Measurements from ENCODE around the gene U2AF2. TPM values are rescaled to one million over a fixed set of nuclear protein-coding genes. Genes with fewer than 3 reads are reported as not detected.

The U2AF2 gene
- total and polyA plus RNA-seq, 9 of the 15 experiments (the other 6 are each of a cell fraction or from before 2014, with no cell fraction given): 3.0 to 331 (median 157) TPM

GRCh38 chr19:55640043-55640576 is 14.7 kb upstream of the U2AF2 start (continued):
- TF ChIP-seq ZBTB34 (CRISPR knock-in tag; IDR thresholded peaks at IDR 0.05) (0 out of 2 replicates have a peak, but pooled peaks have one; percentile 7), CAMTA2 (CRISPR knock-in tag; conservative IDR thresholded peaks at IDR 0.05) (no peak), CBFB (CRISPR knock-in tag; IDR thresholded peaks at IDR 0.05) (peak; percentile 88; the same call in 1 of the 2 replicates), FOXJ3 (CRISPR knock-in tag; IDR thresholded peaks at IDR 0.05) (no peak), TEAD1 (CRISPR knock-in tag; IDR thresholded peaks at IDR 0.05) (peak; percentile 41 to 92; a peak in 3 of 4 replicates), ZNF77 (CRISPR knock-in tag; IDR thresholded peaks at IDR 0.05) (no peak), MNT (conservative IDR thresholded peaks at IDR 0.05) (peak; percentile 89 to 91), FOS (IDR thresholded peaks at IDR 0.05; ENCODE audit: extremely low read depth, insufficient read length) (no peak), ZNF143 (CRISPR knock-in tag; IDR thresholded peaks at IDR 0.05) (peak; percentile 61; the same call in 1 of the 2 replicates), HBP1 (CRISPR knock-in tag; IDR thresholded peaks at IDR 0.05) (no peak), MLLT1 (IDR thresholded peaks at IDR 0.05) (no peak), SFPQ (IDR thresholded peaks at IDR 0.05; ENCODE audit: low read depth, low read length) (no peak), EGR1 (conservative IDR thresholded peaks at IDR 0.05) (no peak), RNF2 (IDR thresholded peaks at IDR 0.05) (peak; percentile 95), ETS1 (conservative IDR thresholded peaks at IDR 0.05; ENCODE audit: control insufficient read depth, low read depth, low read length) (peak; percentile 49; the same call in 1 of the 2 replicates), TSC22D4 (tag; IDR thresholded peaks at IDR 0.05) (no peak), ZNF316 (IDR thresholded peaks at IDR 0.05) (no peak), ZC3H11A (IDR thresholded peaks at IDR 0.05; ENCODE audit: low read depth, low read length) (no peak), ZNF436 (CRISPR knock-in tag; IDR thresholded peaks at IDR 0.05) (no peak), RFX5 (IDR thresholded peaks at IDR 0.05; ENCODE audit: low read depth, low read length) (no peak)

All from K562 (cell line).